ENCODE data around the gene RAB44. TPM values are rescaled to one million over a fixed set of nuclear protein-coding genes. Genes with fewer than 3 reads are reported as not detected.
A peak's percentile ranks its signal among the peaks of the same experiment; 100 is the strongest.

Gene RAB44
- total and polyA plus RNA-seq, 2 of the 13 experiments (the other 11 are each of a cell fraction or from before 2014, with no cell fraction given): not detected

- TF ChIP-seq, protein P1, sequence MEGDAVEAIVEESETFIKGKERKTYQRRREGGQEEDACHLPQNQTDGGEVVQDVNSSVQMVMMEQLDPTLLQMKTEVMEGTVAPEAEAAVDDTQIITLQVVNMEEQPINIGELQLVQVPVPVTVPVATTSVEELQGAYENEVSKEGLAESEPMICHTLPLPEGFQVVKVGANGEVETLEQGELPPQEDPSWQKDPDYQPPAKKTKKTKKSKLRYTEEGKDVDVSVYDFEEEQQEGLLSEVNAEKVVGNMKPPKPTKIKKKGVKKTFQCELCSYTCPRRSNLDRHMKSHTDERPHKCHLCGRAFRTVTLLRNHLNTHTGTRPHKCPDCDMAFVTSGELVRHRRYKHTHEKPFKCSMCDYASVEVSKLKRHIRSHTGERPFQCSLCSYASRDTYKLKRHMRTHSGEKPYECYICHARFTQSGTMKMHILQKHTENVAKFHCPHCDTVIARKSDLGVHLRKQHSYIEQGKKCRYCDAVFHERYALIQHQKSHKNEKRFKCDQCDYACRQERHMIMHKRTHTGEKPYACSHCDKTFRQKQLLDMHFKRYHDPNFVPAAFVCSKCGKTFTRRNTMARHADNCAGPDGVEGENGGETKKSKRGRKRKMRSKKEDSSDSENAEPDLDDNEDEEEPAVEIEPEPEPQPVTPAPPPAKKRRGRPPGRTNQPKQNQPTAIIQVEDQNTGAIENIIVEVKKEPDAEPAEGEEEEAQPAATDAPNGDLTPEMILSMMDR (CRISPR knock-in tag; IDR thresholded peaks at IDR 0.05): peak; percentile 77
- peak; percentile 52; the same call in 1 of the 2 replicates for TF ChIP-seq SMC3 (IDR thresholded peaks at IDR 0.05; ENCODE audit: low read length)
- no peak for TF ChIP-seq FLYWCH1 (CRISPR knock-in tag; IDR thresholded peaks at IDR 0.05)
- no peak for TF ChIP-seq ZNF10 (CRISPR knock-in tag; IDR thresholded peaks at IDR 0.05; ENCODE audit: borderline replicate concordance, low read depth)
- TF ChIP-seq KDM1A (CRISPR knock-in tag; IDR thresholded peaks at IDR 0.05): peak; percentile 55; the same call in 1 of the 2 replicates
- no peak for TF ChIP-seq ZNF205 (CRISPR knock-in tag; IDR thresholded peaks at IDR 0.05)
- no peak for TF ChIP-seq CREB3 (CRISPR knock-in tag; IDR thresholded peaks at IDR 0.05)
- TF ChIP-seq, protein P2, sequence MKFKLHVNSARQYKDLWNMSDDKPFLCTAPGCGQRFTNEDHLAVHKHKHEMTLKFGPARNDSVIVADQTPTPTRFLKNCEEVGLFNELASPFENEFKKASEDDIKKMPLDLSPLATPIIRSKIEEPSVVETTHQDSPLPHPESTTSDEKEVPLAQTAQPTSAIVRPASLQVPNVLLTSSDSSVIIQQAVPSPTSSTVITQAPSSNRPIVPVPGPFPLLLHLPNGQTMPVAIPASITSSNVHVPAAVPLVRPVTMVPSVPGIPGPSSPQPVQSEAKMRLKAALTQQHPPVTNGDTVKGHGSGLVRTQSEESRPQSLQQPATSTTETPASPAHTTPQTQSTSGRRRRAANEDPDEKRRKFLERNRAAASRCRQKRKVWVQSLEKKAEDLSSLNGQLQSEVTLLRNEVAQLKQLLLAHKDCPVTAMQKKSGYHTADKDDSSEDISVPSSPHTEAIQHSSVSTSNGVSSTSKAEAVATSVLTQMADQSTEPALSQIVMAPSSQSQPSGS (CRISPR knock-in tag; IDR thresholded peaks at IDR 0.05): no peak
- no peak for TF ChIP-seq MED1 (CRISPR knock-in tag; IDR thresholded peaks at IDR 0.05)
- peak; percentile 93 for TF ChIP-seq STAG1 (CRISPR knock-in tag; IDR thresholded peaks at IDR 0.05)
- no peak for TF ChIP-seq RARG (CRISPR knock-in tag; IDR thresholded peaks at IDR 0.05; ENCODE audit: low read depth)
- TF ChIP-seq ZNF639 (CRISPR knock-in tag; conservative IDR thresholded peaks at IDR 0.05): no peak
- no peak for TF ChIP-seq ZBTB26 (CRISPR knock-in tag; IDR thresholded peaks at IDR 0.05; ENCODE audit: borderline replicate concordance)
- no peak for TF ChIP-seq PBX2 (CRISPR knock-in tag; IDR thresholded peaks at IDR 0.05)
- no peak for TF ChIP-seq AHDC1 (CRISPR knock-in tag; IDR thresholded peaks at IDR 0.05; ENCODE audit: borderline replicate concordance)
- no peak for TF ChIP-seq POLR2AphosphoS2 (IDR thresholded peaks at IDR 0.05; ENCODE audit: low read depth, low read length)
These were observed 3.9 kb downstream of the RAB44 start (continued) for GRCh38 chr6:36701401-36701991.
